BLaER1 treated with 17β-estradiol and CSF1 and Interleukin-3, amounts not matched to agents 10 nM and 100 nM (cell line): ENCODE measurements around the gene MAPK1.
"Not testable (repeated sequence)": the region's sequence is repeated elsewhere in the genome, so short reads cannot be mapped to it uniquely, and the experiment has no call there.

Experiments
- H3K27ac ChIP-seq, 11 experiments: shearing (Covaris generic); formaldehyde crosslinking; 2 replicates each; pipeline ENCODE4 v1.8.1; 2022
- H3K27me3 ChIP-seq, 11 experiments: shearing (Covaris generic); formaldehyde crosslinking; 2 replicates each; pipeline ENCODE4 v1.8.1; 2022
- H3K36me3 ChIP-seq, 11 experiments: shearing (Covaris generic); formaldehyde crosslinking; 2 replicates each; pipeline ENCODE4 v1.8.1; 2022
- H3K4me1 ChIP-seq, 10 experiments: shearing (Covaris generic); formaldehyde crosslinking; 2 replicates each; pipeline ENCODE4 v1.8.1; 2022
- H3K4me2 ChIP-seq, 11 experiments: shearing (Covaris generic); formaldehyde crosslinking; 2 replicates each; pipeline ENCODE4 v1.8.1; 2022
- H3K4me3 ChIP-seq, 10 experiments: shearing (Covaris generic); formaldehyde crosslinking; 2 replicates each; pipeline ENCODE4 v1.8.1; 2022
- H3K9ac ChIP-seq, 11 experiments: shearing (Covaris generic); formaldehyde crosslinking; 2 replicates each; pipeline ENCODE4 v1.8.1; 2022
- H3K9me3 ChIP-seq, 11 experiments: shearing (Covaris generic); formaldehyde crosslinking; replicated peaks in 1 of 11; 2 replicates each; pipeline ENCODE4 v1.8.1; 2022
- H4K20me1 ChIP-seq, 11 experiments: shearing (Covaris generic); formaldehyde crosslinking; 2 replicates each; pipeline ENCODE4 v1.8.1; 2022
- Cebpa-rat ChIP-seq, 11 experiments: shearing (Covaris generic); IDR thresholded peaks; 2 replicates each; pipeline ENCODE4 v1.8.1; 2022

The MAPK1 gene

GRCh38 chr22:21720191-21720859 is 147.1 kb downstream of the MAPK1 start:
- Histone ChIP-seq H3K4me1 (peaks cover 16 to 60% (median 43%) of the 10 kb centered on the region in 10 experiments), H3K36me3 (peaks cover 0 to 35% (median 0%) of the 10 kb centered on the region in 11 experiments; a peak in 9 of 22 replicates), H4K20me1 (peaks cover 0 to 27% (median 0%) of the 10 kb centered on the region in 11 experiments; a peak in 6 of 22 replicates), H3K4me2 (peak overlapping the region in 2 of 11 experiments; percentile 56 to 63; a peak in 1 of 22 replicates)
- not testable (repeated sequence) for H3K9ac ChIP-seq, H3K27ac ChIP-seq, H3K4me3 ChIP-seq, H3K9me3 ChIP-seq, H3K27me3 ChIP-seq

GRCh38 chr22:21719024-21719423 is 148.4 kb downstream of the MAPK1 start:
- H3K36me3 ChIP-seq: peaks cover 0 to 33% (median 6%) of the 10 kb centered on the region in 11 experiments; a peak in 11 of 22 replicates
- no peak for TF ChIP-seq Cebpa-rat (IDR thresholded peaks at IDR 0.05)
- H4K20me1 ChIP-seq: peaks cover 0 to 35% (median 0%) of the 10 kb centered on the region in 11 experiments; a peak in 7 of 22 replicates
- peak overlapping the region in 1 of 11 experiments; percentile 51; a peak in 1 of 22 replicates for H3K9ac ChIP-seq
- no peaks in the 10 kb centered on the region for H3K9me3 ChIP-seq
- H3K4me2 ChIP-seq: peak overlapping the region; percentile 31 to 76 (median 56); a peak in 20 of 22 replicates
- no peak overlapping the region for H3K4me3 ChIP-seq
- H3K4me1 ChIP-seq: peaks cover 16 to 50% (median 36%) of the 10 kb centered on the region in 10 experiments
- no peaks in the 10 kb centered on the region for H3K27me3 ChIP-seq
- H3K27ac ChIP-seq: no peak overlapping the region

GRCh38 chr22:21718499-21718898 is 148.9 kb downstream of the MAPK1 start:
- Histone ChIP-seq H3K4me2 (peak overlapping the region; percentile 31 to 76 (median 56); a peak in 17 of 22 replicates), H3K27ac (no peak overlapping the region), H3K9me3 (no peaks in the 10 kb centered on the region), H3K9ac (no peak overlapping the region), H4K20me1 (peaks cover 0 to 36% (median 0%) of the 10 kb centered on the region in 11 experiments; a peak in 7 of 22 replicates), H3K36me3 (peaks cover 0 to 33% (median 9%) of the 10 kb centered on the region in 11 experiments; a peak in 10 of 22 replicates), H3K4me3 (no peak overlapping the region), H3K27me3 (no peaks in the 10 kb centered on the region), H3K4me1 (peaks cover 16 to 45% (median 36%) of the 10 kb centered on the region in 10 experiments)
- TF ChIP-seq Cebpa-rat (IDR thresholded peaks at IDR 0.05): no peak

- not testable (repeated sequence) for H3K4me2 ChIP-seq, H3K9ac ChIP-seq, H3K9me3 ChIP-seq, H3K27me3 ChIP-seq, H3K27ac ChIP-seq, H3K4me3 ChIP-seq
- Histone ChIP-seq H3K36me3 (peaks cover 0 to 18% (median 10%) of the 10 kb centered on the region in 11 experiments; a peak in 9 of 22 replicates), H3K4me1 (peaks cover 16 to 39% (median 25%) of the 10 kb centered on the region in 10 experiments), H4K20me1 (peaks cover 0 to 36% (median 0%) of the 10 kb centered on the region in 11 experiments; a peak in 7 of 22 replicates)
These were observed 150.9 kb downstream of the MAPK1 start for GRCh38 chr22:21716395-21717122.

GRCh38 chr22:21714786-21715185 is 152.7 kb downstream of the MAPK1 start:
- no peak overlapping the region for H3K4me3 ChIP-seq
- H3K4me2 ChIP-seq: no peak overlapping the region
- no peaks in the 10 kb centered on the region for H3K27me3 ChIP-seq
- H3K36me3 ChIP-seq: peaks cover 0 to 28% (median 19%) of the 10 kb centered on the region in 11 experiments; a peak in 15 of 22 replicates
- H3K27ac ChIP-seq: no peak overlapping the region
- peaks cover 14 to 36% (median 18%) of the 10 kb centered on the region in 10 experiments for H3K4me1 ChIP-seq
- TF ChIP-seq Cebpa-rat (IDR thresholded peaks at IDR 0.05): no peak
- no peak overlapping the region for H3K9ac ChIP-seq
- H4K20me1 ChIP-seq: peaks cover 0 to 42% (median 0%) of the 10 kb centered on the region in 11 experiments; a peak in 7 of 22 replicates
- H3K9me3 ChIP-seq: no peaks in the 10 kb centered on the region

GRCh38 chr22:21714059-21714770 is 153.2 kb downstream of the MAPK1 start:
- H3K4me2 ChIP-seq: no peak overlapping the region
- H3K36me3 ChIP-seq: peaks cover 0 to 33% (median 25%) of the 10 kb centered on the region in 11 experiments; a peak in 15 of 22 replicates
- H4K20me1 ChIP-seq: peaks cover 0 to 37% (median 0%) of the 10 kb centered on the region in 11 experiments; a peak in 7 of 22 replicates
- no peaks in the 10 kb centered on the region for H3K9me3 ChIP-seq
- TF ChIP-seq Cebpa-rat (IDR thresholded peaks at IDR 0.05): no peak
- no peaks in the 10 kb centered on the region for H3K27me3 ChIP-seq
- H3K9ac ChIP-seq: no peak overlapping the region; a peak in 1 of 22 replicates
- H3K4me1 ChIP-seq: peaks cover 8 to 31% (median 13%) of the 10 kb centered on the region in 10 experiments
- no peak overlapping the region for H3K4me3 ChIP-seq
- H3K27ac ChIP-seq: 0 out of 22 replicates have a peak overlapping the region, but pooled peaks of 1 of the 11 experiments have one; percentile 12

GRCh38 chr22:21713428-21714058 is 153.9 kb downstream of the MAPK1 start:
- H3K4me1 ChIP-seq: peaks cover 1 to 24% (median 6%) of the 10 kb centered on the region in 10 experiments
- TF ChIP-seq Cebpa-rat (IDR thresholded peaks at IDR 0.05): no peak
- no peak overlapping the region; a peak in 2 of 22 replicates for H3K9ac ChIP-seq
- no peaks in the 10 kb centered on the region for H3K9me3 ChIP-seq
- H4K20me1 ChIP-seq: peaks cover 0 to 30% (median 0%) of the 10 kb centered on the region in 11 experiments; a peak in 6 of 22 replicates
- no peaks in the 10 kb centered on the region for H3K27me3 ChIP-seq
- no peak overlapping the region for H3K4me3 ChIP-seq
- 0 out of 22 replicates have a peak overlapping the region, but pooled peaks of 1 of the 11 experiments have one; percentile 12 for H3K27ac ChIP-seq
- H3K4me2 ChIP-seq: no peak overlapping the region
- peaks cover 0 to 40% (median 30%) of the 10 kb centered on the region in 11 experiments; a peak in 15 of 22 replicates for H3K36me3 ChIP-seq

- H3K4me3 ChIP-seq: no peak overlapping the region
- peaks cover 0 to 27% (median 0%) of the 10 kb centered on the region in 11 experiments; a peak in 5 of 22 replicates for H4K20me1 ChIP-seq
- no peak overlapping the region for H3K9ac ChIP-seq
- peaks cover 0 to 46% (median 36%) of the 10 kb centered on the region in 11 experiments; a peak in 15 of 22 replicates for H3K36me3 ChIP-seq
- peaks cover 0 to 20% (median 4%) of the 10 kb centered on the region in 10 experiments; a peak in 12 of 20 replicates for H3K4me1 ChIP-seq
- no peak overlapping the region for H3K4me2 ChIP-seq
- no peak overlapping the region for H3K27ac ChIP-seq
- H3K27me3 ChIP-seq: no peaks in the 10 kb centered on the region
- no peaks in the 10 kb centered on the region for H3K9me3 ChIP-seq
- TF ChIP-seq Cebpa-rat (IDR thresholded peaks at IDR 0.05): no peak
These were observed 154.6 kb downstream of the MAPK1 start for GRCh38 chr22:21712751-21713427.
